ENCODE data around the gene ENTPD6.

ENTPD6 gene

GRCh38 chr20:25211273-25211672 is 15.8 kb downstream of the ENTPD6 start:
- DNase-seq, result no peak

GRCh38 chr20:25212242-25212641 is 16.7 kb downstream of the ENTPD6 start:
- no peak for DNase-seq

- DNase-seq, result no peak
These were observed 18.3 kb downstream of the ENTPD6 start for GRCh38 chr20:25213566-25214425.

- DNase-seq, result no peak
These were observed 18.9 kb downstream of the ENTPD6 start for GRCh38 chr20:25214426-25214790.

- DNase-seq, result no peak
These were observed 19.3 kb downstream of the ENTPD6 start for GRCh38 chr20:25214819-25215218.

GRCh38 chr20:25215521-25215920 is 20.0 kb downstream of the ENTPD6 start:
- DNase-seq, result no peak

GRCh38 chr20:25216199-25216945 is 20.9 kb downstream of the ENTPD6 start:
- no peak for DNase-seq

GRCh38 chr20:25217161-25218108 is 21.9 kb downstream of the ENTPD6 start:
- DNase-seq, result no peak

- no peak for DNase-seq
These were observed 22.6 kb downstream of the ENTPD6 start for GRCh38 chr20:25218109-25218486.

- no peak for DNase-seq
These were observed 23.0 kb downstream of the ENTPD6 start for GRCh38 chr20:25218492-25218891.

GRCh38 chr20:25219365-25219764 is 23.9 kb downstream of the ENTPD6 start:
- no peak for DNase-seq

- no peak for DNase-seq
These were observed 24.7 kb downstream of the ENTPD6 start for GRCh38 chr20:25220021-25220730.

- DNase-seq, result no peak
These were observed 25.5 kb downstream of the ENTPD6 start for GRCh38 chr20:25220810-25221591.

GRCh38 chr20:25221592-25222460 is 26.3 kb downstream of the ENTPD6 start:
- no peak for DNase-seq

- no peak for DNase-seq
These were observed 27.1 kb downstream of the ENTPD6 start for GRCh38 chr20:25222461-25223178.

- no peak for DNase-seq
These were observed 27.7 kb downstream of the ENTPD6 start for GRCh38 chr20:25223179-25223661.

- no peak for DNase-seq
These were observed 28.5 kb downstream of the ENTPD6 start for GRCh38 chr20:25223765-25224720.

GRCh38 chr20:25224941-25225340 is 29.4 kb downstream of the ENTPD6 start:
- DNase-seq, result no peak
